PC-9 (cell line): ENCODE measurements around the gene GSG1. TPM values are rescaled to one million over a fixed set of nuclear protein-coding genes. Genes with fewer than 3 reads are reported as not detected.

Source experiments
- BruUV-seq: library from RNA; stranded (reverse); fragments of 400-500 nt; replicated peaks from 2 replicates; lab custom pipeline; 2021; lab: Mats Ljungman, UMichigan
- CTCF ChIA-PET: fragments of 300-600 bp; sonication (Branson Sonifier 250); formaldehyde crosslinking; loops from one replicate; lab custom pipeline; 2022; ENCODE audit warnings: antibody characterized with exemption; lab: Charles Lee
- POLR2A ChIA-PET: fragments of 300-600 bp; sonication (Branson Sonifier 250); formaldehyde crosslinking; loops from one replicate; lab custom pipeline; 2022; ENCODE audit warnings: antibody characterized with exemption; ENCODE audit not compliant: unreplicated experiment; lab: Charles Lee
- DNase-seq, 2 experiments: peaks; one replicate each; pipeline versions ENCODE4 v3.0.0 to v3.0.0-alpha.2; 2015 to 2022; ENCODE audit warnings: mixed read lengths in 1 of 2
- H2AFZ ChIP-seq: fragments of 200-600 bp; sonication (generic); 2 replicates; pipeline ENCODE4 v1.8.1; 2017; ENCODE audit warnings: antibody characterized with exemption
- H3F3A ChIP-seq: fragments of 200-600 bp; sonication (generic); 2 replicates; pipeline ENCODE4 v1.8.1; 2017; ENCODE audit warnings: antibody characterized with exemption, mild to moderate bottlenecking, low read depth; ENCODE audit not compliant: insufficient read depth
- H3K27ac ChIP-seq: fragments of 200-600 bp; sonication (generic); 2 replicates; pipeline ENCODE4 v1.6.1; 2016; ENCODE audit warnings: mixed run types
- H3K27me3 ChIP-seq: fragments of 200-600 bp; sonication (generic); 2 replicates; pipeline ENCODE4 v1.6.1; 2016; ENCODE audit warnings: low read depth, mixed run types; ENCODE audit not compliant: insufficient read depth
- H3K36me3 ChIP-seq: fragments of 200-600 bp; sonication (generic); 2 replicates; pipeline ENCODE4 v1.6.1; 2016; ENCODE audit warnings: low read depth, mixed run types
- H3K4me1 ChIP-seq: fragments of 200-600 bp; sonication (generic); replicated peaks from 2 replicates; pipeline ENCODE4 v1.6.1; 2016; ENCODE audit warnings: mixed run types; ENCODE audit not compliant: insufficient read depth
- H3K4me2 ChIP-seq: fragments of 200-600 bp; sonication (generic); 2 replicates; pipeline ENCODE4 v1.6.1; 2017; ENCODE audit warnings: mixed run types
- H3K4me3 ChIP-seq: fragments of 200-600 bp; sonication (generic); 2 replicates; pipeline ENCODE4 v1.6.1; 2016; ENCODE audit warnings: mixed run types
- H3K79me2 ChIP-seq: fragments of 200-600 bp; sonication (generic); 2 replicates; pipeline ENCODE4 v1.6.1; 2017; ENCODE audit warnings: low read depth, mixed run types
- H3K9me2 ChIP-seq: fragments of 200-600 bp; sonication (generic); 2 replicates; pipeline ENCODE4 v1.8.1; 2017; ENCODE audit warnings: mild to moderate bottlenecking; ENCODE audit not compliant: insufficient read depth
- H3K9me3 ChIP-seq: fragments of 200-600 bp; sonication (generic); 2 replicates; pipeline ENCODE4 v1.8.1; 2016; ENCODE audit warnings: low read depth; ENCODE audit not compliant: insufficient read depth
- H4K20me1 ChIP-seq: fragments of 200-600 bp; sonication (generic); 2 replicates; pipeline ENCODE4 v1.8.1; 2017; ENCODE audit not compliant: insufficient read depth
- CTCF ChIP-seq: fragments of 200-600 bp; sonication (generic); conservative IDR thresholded peaks from 2 replicates; pipeline ENCODE4 v1.6.1; 2017; ENCODE audit warnings: mixed run types, antibody characterized with exemption, mild to moderate bottlenecking, moderate library complexity
- EZH2 ChIP-seq: fragments of 200-600 bp; sonication (generic); IDR thresholded peaks from 2 replicates; pipeline ENCODE4 v1.8.0; 2017; ENCODE audit warnings: antibody characterized with exemption, low read depth
- intact Hi-C: fragments of 100-400 bp; cut with micrococcal nuclease; formaldehyde crosslinking; loops from one replicate; pipeline ENCODE4 v1.10.0; 2022; ENCODE audit not compliant: unreplicated experiment
- total RNA-seq: library from RNA; stranded (reverse); gene quantifications from 2 replicates; pipeline ENCODE4 v1.2.3, GENCODE V29; 2021

GSG1 gene
- total RNA-seq, 1 experiment from 2014 or later, result 0.41 TPM

DNA sequence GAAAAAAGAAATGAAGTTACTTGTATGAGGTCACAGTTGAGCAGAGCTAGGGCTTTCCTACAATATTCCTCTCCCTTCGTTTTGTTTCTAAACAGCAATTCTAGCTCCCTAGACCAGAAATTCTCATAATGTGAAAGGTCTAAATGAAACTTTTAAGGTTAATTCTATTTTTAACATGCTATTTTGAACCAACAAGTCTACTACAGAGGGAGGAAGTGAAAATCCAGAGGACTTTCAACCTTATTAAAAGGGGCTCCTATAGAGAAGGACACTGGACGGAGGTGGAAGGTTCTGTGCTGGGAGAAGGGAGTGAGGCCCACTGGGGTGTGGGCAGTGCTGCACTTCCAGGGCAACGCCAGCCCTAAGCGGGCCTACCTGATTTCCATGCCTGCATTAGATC lies 13.4 kb downstream of the GSG1 start:
- CTCF ChIA-PET, result interaction anchor here (0.6 kb wide), 1 partner anchor 121 kb away, joined by 8 read pairs; no protein-coding TSS in a partner anchor
- no peak for TF ChIP-seq CTCF
- TF ChIP-seq EZH2, result no peak

DNA sequence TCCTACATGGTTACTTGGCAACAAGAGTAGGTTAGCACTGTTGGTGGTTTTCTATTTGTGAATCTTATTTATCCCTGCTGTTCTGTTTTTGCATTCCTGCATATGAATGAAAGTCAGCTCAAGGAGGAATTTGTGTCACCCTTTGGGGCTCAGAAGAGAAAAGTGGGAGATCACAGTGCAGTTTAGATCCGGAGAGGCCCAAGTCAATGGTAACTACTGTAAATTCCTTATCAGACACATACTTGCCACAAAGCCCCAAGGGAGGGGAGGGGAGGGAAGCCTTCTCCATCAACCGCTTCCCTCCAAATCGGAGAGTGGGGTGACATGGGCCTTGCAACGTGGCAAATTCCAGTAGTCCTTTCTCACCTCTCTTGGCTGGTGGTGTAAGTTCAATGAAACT lies 15.0 kb downstream of the GSG1 start:
- CTCF ChIA-PET, result no interaction called here
- Histone ChIP-seq H3K9me2 (no peaks in the 10 kb centered on the region), H3K36me3 (no peaks in the 10 kb centered on the region), H3K9me3 (no peaks in the 10 kb centered on the region), H4K20me1 (no peaks in the 10 kb centered on the region), H3K4me1 (peaks cover 30% of the 10 kb centered on the region), H3F3A (peaks cover 18% of the 10 kb centered on the region), H3K79me2 (no peaks in the 10 kb centered on the region), H3K4me2 (no peak overlapping the region), H3K27ac (no peak overlapping the region), H3K4me3 (no peak overlapping the region), H3K27me3 (no peaks in the 10 kb centered on the region), H2AFZ (no peak overlapping the region)
- BruUV-seq, result no TSS peak
- intact Hi-C loops, result no loop called here
- DNase-seq, result no peak
- TF ChIP-seq EZH2, result no peak
- TF ChIP-seq CTCF, result no peak
- POLR2A ChIA-PET, result interaction anchor here (0.7 kb wide), 1 partner anchor 78 kb away, joined by 3 read pairs; no protein-coding TSS in a partner anchor

More for the DNA sequence above, 13.4 kb downstream of the GSG1 start:
- peaks cover 45% of the 10 kb centered on the region for H3K4me1 ChIP-seq
- H3K27ac ChIP-seq, result no peak overlapping the region
- H3K4me2 ChIP-seq, result no peak overlapping the region
- DNase-seq, result no peak
- H3K9me2 ChIP-seq, result no peaks in the 10 kb centered on the region
- H3K79me2 ChIP-seq, result no peaks in the 10 kb centered on the region
- BruUV-seq, result no TSS peak
- no peaks in the 10 kb centered on the region for H3K9me3 ChIP-seq
- no peaks in the 10 kb centered on the region for H4K20me1 ChIP-seq
- peaks cover 33% of the 10 kb centered on the region for H3F3A ChIP-seq
- no peak overlapping the region for H3K4me3 ChIP-seq
- intact Hi-C loops, result loop anchor here (5.0 to 10.0 kb wide), 2 partner anchors 48 to 195 kb away; partner anchors contain the start of genes FAM234B and GPRC5A
- H2AFZ ChIP-seq, result no peak overlapping the region
- no peaks in the 10 kb centered on the region for H3K27me3 ChIP-seq
- POLR2A ChIA-PET, result no interaction called here
- H3K36me3 ChIP-seq, result no peaks in the 10 kb centered on the region

DNA sequence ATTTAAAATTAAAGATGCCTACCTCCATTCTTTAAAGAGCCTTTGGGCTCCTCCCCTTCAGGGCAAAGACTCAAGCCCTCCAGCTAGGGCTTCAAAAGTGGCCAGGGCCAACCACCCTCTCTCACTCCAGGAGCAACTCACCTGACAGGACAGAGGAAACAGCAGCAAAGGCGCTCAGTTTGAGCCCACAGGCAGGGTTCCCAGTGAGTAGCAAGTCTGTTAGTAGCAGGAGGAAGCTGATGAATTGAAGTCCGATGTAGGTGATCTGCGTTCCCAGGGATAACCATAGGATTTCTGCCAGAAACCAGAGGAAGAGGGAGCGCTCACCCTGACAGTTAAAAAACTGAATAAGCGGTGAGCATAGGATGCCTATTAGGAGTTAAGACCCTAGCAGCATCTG lies 15.7 kb downstream of the GSG1 start:
- no peaks in the 10 kb centered on the region for H3K9me3 ChIP-seq
- no peak overlapping the region for H2AFZ ChIP-seq
- H3K4me1 ChIP-seq, result peaks cover 22% of the 10 kb centered on the region

More for the DNA sequence above, 15.7 kb downstream of the GSG1 start:
- Histone ChIP-seq H3K27ac (no peak overlapping the region), H3K36me3 (no peaks in the 10 kb centered on the region), H3F3A (peaks cover 14% of the 10 kb centered on the region), H3K4me2 (no peak overlapping the region), H3K4me3 (no peak overlapping the region), H3K79me2 (no peaks in the 10 kb centered on the region), H3K27me3 (no peaks in the 10 kb centered on the region), H3K9me2 (no peaks in the 10 kb centered on the region), H4K20me1 (no peaks in the 10 kb centered on the region)
- no TSS peak for BruUV-seq
- ChIA-PET POLR2A (no interaction called here), CTCF (interaction anchor here (0.6 kb wide), 2 partner anchors 15 to 97 kb away, joined by 3 read pairs; no protein-coding TSS in a partner anchor)
- TF ChIP-seq CTCF (no peak), EZH2 (no peak)
- no peak for DNase-seq
- intact Hi-C loops, result no loop called here
